CD14-positive monocyte (primary cell): ENCODE measurements around the gene GYPC. TPM values are rescaled to one million over a fixed set of nuclear protein-coding genes. Genes with fewer than 3 reads are reported as not detected.

Experiments used
- DNase-seq, 3 donors: peaks; one replicate each; pipeline ENCODE4 v3.0.0-alpha.2; 2011 to 2022
- H2AFZ ChIP-seq: 2 replicates; pipeline ENCODE4 v1.6.0; 2012; ENCODE audit warnings: mild to moderate bottlenecking, low read depth, low read length, inconsistent platforms; ENCODE audit not compliant: insufficient read depth, poor library complexity, severe bottlenecking
- H3K27ac ChIP-seq, 2 donors: 1 replicate in 1 of 2; 2 replicates in 1 of 2; pipeline ENCODE4 v1.5.1; 2012 to 2013; ENCODE audit warnings: low read length in 2 of 2, control low read depth in 1 of 2, inconsistent platforms in 1 of 2, low read depth in 1 of 2, mild to moderate bottlenecking in 1 of 2
- H3K27me3 ChIP-seq, 2 donors: one replicate each; pipeline versions ENCODE4 v1.6.0 to v1.6.1; 2011 to 2013; ENCODE audit warnings: low read length in 2 of 2; ENCODE audit not compliant: control insufficient read depth in 2 of 2, insufficient read depth in 2 of 2
- H3K36me3 ChIP-seq, 2 donors: replicated peaks in 1 of 2; 1 replicate in 1 of 2; 2 replicates in 1 of 2; pipeline versions ENCODE4 v1.5.1 to v1.6.1; 2012 to 2013; ENCODE audit warnings: low read length in 2 of 2, control low read depth in 1 of 2, inconsistent platforms in 1 of 2, mild to moderate bottlenecking in 1 of 2; ENCODE audit not compliant: insufficient read depth in 2 of 2, control insufficient read depth in 1 of 2
- H3K4me1 ChIP-seq, 2 donors: 1 replicate in 1 of 2; 2 replicates in 1 of 2; pipeline versions ENCODE4 v1.5.1 to v1.6.1; 2012 to 2013; ENCODE audit warnings: low read length in 2 of 2, control low read depth in 1 of 2, inconsistent platforms in 1 of 2, mild to moderate bottlenecking in 1 of 2, moderate library complexity in 1 of 2; ENCODE audit not compliant: insufficient read depth in 2 of 2, control insufficient read depth in 1 of 2
- H3K4me2 ChIP-seq: replicated peaks from 2 replicates; pipeline ENCODE3; 2012; ENCODE audit warnings: low read length, moderate library complexity, mild to moderate bottlenecking; ENCODE audit not compliant: poor library complexity, severe bottlenecking; ENCODE audit errors: extremely low read depth
- H3K4me3 ChIP-seq, 3 experiments: fragments of 200-600 bp in 1 of 3; sonication (generic) in 1 of 3; replicated peaks in 1 of 3; 1 replicate in 2 of 3; 2 replicates in 1 of 3; pipeline ENCODE4 v1.5.1; 2011 to 2013; ENCODE audit warnings: low read length in 3 of 3, mild to moderate bottlenecking in 3 of 3, control low read depth in 2 of 3, low read depth in 2 of 3, inconsistent platforms in 1 of 3, moderate library complexity in 1 of 3
- H3K79me2 ChIP-seq: 2 replicates; pipeline ENCODE4 v1.6.0; 2012; ENCODE audit warnings: mild to moderate bottlenecking, control low read depth, inconsistent platforms, low read length, moderate library complexity; ENCODE audit not compliant: insufficient read depth
- H3K9ac ChIP-seq: 2 replicates; pipeline ENCODE4 v1.6.0; 2017; ENCODE audit warnings: low read length, mild to moderate bottlenecking; ENCODE audit not compliant: insufficient read depth, poor library complexity, severe bottlenecking
- H3K9me3 ChIP-seq, 2 donors: replicated peaks in 1 of 2; 1 replicate in 1 of 2; 2 replicates in 1 of 2; pipeline versions ENCODE4 v1.5.1 to v1.6.1; 2012 to 2013; ENCODE audit warnings: low read length in 2 of 2, control low read depth in 1 of 2; ENCODE audit not compliant: control insufficient read depth in 1 of 2, insufficient read depth in 1 of 2
- H4K20me1 ChIP-seq: 2 replicates; pipeline ENCODE4 v1.6.0; 2012; ENCODE audit warnings: mild to moderate bottlenecking, low read length, control low read depth, moderate library complexity; ENCODE audit not compliant: insufficient read depth
- H3K27ac Mint-ChIP-seq, 7 donors: one replicate each; pipeline ENCODE4 v1.8.0; 2020; ENCODE audit warnings: mild to moderate bottlenecking in 7 of 7, mixed read lengths in 7 of 7, moderate library complexity in 6 of 7, inconsistent platforms in 2 of 7
- H3K27me3 Mint-ChIP-seq, 3 donors: one replicate each; pipeline ENCODE4 v1.8.0; 2021 to 2022; ENCODE audit warnings: low read depth in 3 of 3, mild to moderate bottlenecking in 3 of 3, mixed read lengths in 3 of 3, moderate library complexity in 3 of 3, inconsistent platforms in 1 of 3
- H3K36me3 Mint-ChIP-seq, 2 donors: one replicate each; pipeline ENCODE4 v1.8.0; 2020; ENCODE audit warnings: mixed read lengths in 2 of 2, inconsistent platforms in 1 of 2, mild to moderate bottlenecking in 1 of 2
- H3K4me1 Mint-ChIP-seq: one replicate; pipeline ENCODE4 v1.8.0; 2020; ENCODE audit warnings: mild to moderate bottlenecking, mixed read lengths
- H3K4me3 Mint-ChIP-seq, 2 donors: one replicate each; pipeline ENCODE4 v1.8.0; 2020; ENCODE audit warnings: mild to moderate bottlenecking in 2 of 2, mixed read lengths in 2 of 2, moderate library complexity in 1 of 2
- H3K9me3 Mint-ChIP-seq, 7 donors: one replicate each; pipeline ENCODE4 v1.8.0; 2020 to 2022; ENCODE audit warnings: mixed read lengths in 7 of 7, mild to moderate bottlenecking in 6 of 7, moderate library complexity in 6 of 7, inconsistent platforms in 2 of 7
- WGBS: methylation state at CpG from one replicate; pipeline ENCODE4 v1.1.5; 2013; ENCODE audit warnings: missing lambda C conversion rate; ENCODE audit not compliant: insufficient coverage; 5-methylcytosine and 5-hydroxymethylcytosine counted together
- intact Hi-C, 2 donors: fragments of 100-400 bp; cut with micrococcal nuclease; formaldehyde crosslinking; loops; one replicate each; pipeline versions ENCODE4 v1.15.0 to v1.15.1; 2023
- polyA plus RNA-seq, 3 donors: library from polyadenylated mRNA; depleted of rRNA in 1 of 3; unstranded in 2 of 3; stranded (reverse) in 1 of 3; fragments of 300-500 nt in 2 of 3; fragments of >200 nt in 1 of 3; fragmentation: Illumina TruSeq in 2 of 3; gene quantifications; 1 replicate in 2 of 3; 2 replicates in 1 of 3; pipeline ENCODE4 v1.2.3, GENCODE V29; 2012 to 2021
- small RNA-seq: library from RNA; depleted of rRNA; stranded (forward); fragments of <200 nt; gene quantifications from one replicate; pipeline ENCODE3, GENCODE V24; 2012; ENCODE audit warnings: low read depth; ENCODE audit not compliant: insufficient read length
- TF ChIP-seq, protein P1 (sequence below): fragments of 200-600 bp; IDR thresholded peaks from one replicate; pipeline ENCODE4 v1.8.0; 2022; ENCODE audit warnings: antibody characterized with exemption, mild to moderate bottlenecking

Gene GYPC
- polyA plus RNA-seq, 3 donors: 20.0 to 36.1 (median 21.7) TPM

DNA sequence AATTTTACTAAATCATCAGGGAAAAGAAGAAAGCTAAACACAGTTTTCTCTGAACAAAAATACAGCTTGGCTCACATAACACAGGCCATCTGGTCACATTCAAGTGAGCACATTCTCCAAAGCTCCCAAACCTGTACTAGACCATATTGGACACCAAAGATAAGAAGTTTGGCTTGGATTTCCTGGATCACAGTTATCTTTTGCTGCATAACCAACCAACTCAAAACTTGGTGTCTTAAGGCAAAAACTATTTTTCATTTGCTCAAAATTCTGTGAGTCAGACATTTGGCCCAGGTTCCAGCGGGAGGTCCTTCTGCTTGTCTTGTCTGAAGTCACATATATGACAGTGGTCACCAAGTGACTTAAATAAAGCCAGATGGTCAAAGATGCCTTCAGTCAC, 83.2 kb downstream of the GYPC start:
- TF ChIP-seq, protein P1, sequence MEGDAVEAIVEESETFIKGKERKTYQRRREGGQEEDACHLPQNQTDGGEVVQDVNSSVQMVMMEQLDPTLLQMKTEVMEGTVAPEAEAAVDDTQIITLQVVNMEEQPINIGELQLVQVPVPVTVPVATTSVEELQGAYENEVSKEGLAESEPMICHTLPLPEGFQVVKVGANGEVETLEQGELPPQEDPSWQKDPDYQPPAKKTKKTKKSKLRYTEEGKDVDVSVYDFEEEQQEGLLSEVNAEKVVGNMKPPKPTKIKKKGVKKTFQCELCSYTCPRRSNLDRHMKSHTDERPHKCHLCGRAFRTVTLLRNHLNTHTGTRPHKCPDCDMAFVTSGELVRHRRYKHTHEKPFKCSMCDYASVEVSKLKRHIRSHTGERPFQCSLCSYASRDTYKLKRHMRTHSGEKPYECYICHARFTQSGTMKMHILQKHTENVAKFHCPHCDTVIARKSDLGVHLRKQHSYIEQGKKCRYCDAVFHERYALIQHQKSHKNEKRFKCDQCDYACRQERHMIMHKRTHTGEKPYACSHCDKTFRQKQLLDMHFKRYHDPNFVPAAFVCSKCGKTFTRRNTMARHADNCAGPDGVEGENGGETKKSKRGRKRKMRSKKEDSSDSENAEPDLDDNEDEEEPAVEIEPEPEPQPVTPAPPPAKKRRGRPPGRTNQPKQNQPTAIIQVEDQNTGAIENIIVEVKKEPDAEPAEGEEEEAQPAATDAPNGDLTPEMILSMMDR: no peak
- no peak overlapping the region for H3K27ac Mint-ChIP-seq
- intact Hi-C loops: no loop called here
- Histone ChIP-seq H2AFZ (no peak overlapping the region), H3K4me2 (no peak overlapping the region), H3K4me3 (no peak overlapping the region), H3K9me3 (peaks cover 0 to 4% of the 10 kb centered on the region in 2 donors), H3K9ac (no peak overlapping the region), H3K4me1 (no peaks in the 10 kb centered on the region), H3K27me3 (no peaks in the 10 kb centered on the region), H3K36me3 (no peaks in the 10 kb centered on the region), H3K27ac (no peak overlapping the region), H3K79me2 (no peaks in the 10 kb centered on the region), H4K20me1 (no peaks in the 10 kb centered on the region)
- peaks cover 0 to 3% (median 1%) of the 10 kb centered on the region in 3 donors for H3K27me3 Mint-ChIP-seq
- H3K36me3 Mint-ChIP-seq: no peaks in the 10 kb centered on the region
- 100% methylated on average over 1 of the region's 1 CpG for WGBS
- no peak for DNase-seq
- H3K9me3 Mint-ChIP-seq: peaks cover 0 to 10% (median 5%) of the 10 kb centered on the region in 7 donors
- H3K4me1 Mint-ChIP-seq: peaks cover 8% of the 10 kb centered on the region
- H3K4me3 Mint-ChIP-seq: no peak overlapping the region

DNA sequence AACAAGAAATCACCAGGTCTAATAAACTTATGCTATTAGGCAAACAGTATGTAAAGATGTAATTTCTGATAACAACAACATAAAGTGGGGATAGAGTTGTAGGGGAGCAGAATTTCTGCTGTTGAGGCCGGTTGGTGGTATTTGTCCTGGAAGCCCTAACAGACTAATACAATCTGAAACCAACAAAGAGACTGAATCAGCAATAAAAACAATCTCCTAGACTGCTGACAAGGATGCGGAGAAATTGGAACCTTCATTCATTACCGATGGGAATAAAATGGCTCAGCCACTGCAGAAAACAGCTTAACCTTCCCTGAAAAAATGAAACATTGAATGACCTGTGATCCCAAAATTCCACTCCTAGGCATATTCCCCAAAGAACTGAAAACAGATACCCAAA, 88.7 kb downstream of the GYPC start:
- DNase-seq: no peak
- no peak overlapping the region for H3K9ac ChIP-seq
- 95% methylated on average over 2 of the region's 3 CpGs for WGBS

More for the DNA sequence above, 88.7 kb downstream of the GYPC start:
- no peak overlapping the region for H2AFZ ChIP-seq
- H3K9me3 ChIP-seq: peaks cover 0 to 4% of the 10 kb centered on the region in 2 donors
- H4K20me1 ChIP-seq: no peaks in the 10 kb centered on the region
- no peaks in the 10 kb centered on the region for H3K27me3 ChIP-seq
- Mint-ChIP-seq H3K27me3 (peaks cover 0 to 1% (median 1%) of the 10 kb centered on the region in 3 donors), H3K4me3 (no peak overlapping the region), H3K9me3 (peaks cover 0 to 10% (median 4%) of the 10 kb centered on the region in 7 donors), H3K4me1 (no peaks in the 10 kb centered on the region), H3K27ac (no peak overlapping the region), H3K36me3 (no peaks in the 10 kb centered on the region)
- no peaks in the 10 kb centered on the region for H3K79me2 ChIP-seq
- no peaks in the 10 kb centered on the region for H3K36me3 ChIP-seq
- no peak overlapping the region for H3K27ac ChIP-seq
- TF ChIP-seq, protein P1: no peak
- intact Hi-C loops: no loop called here
- H3K4me1 ChIP-seq: no peaks in the 10 kb centered on the region
- no peak overlapping the region for H3K4me3 ChIP-seq
- H3K4me2 ChIP-seq: no peak overlapping the region

Small RNA genes within 50 kb of the gene (small RNA-seq; reads per million reads assigned to genes)
- not detected for gene RNU6-675P

Other genes starting within 250 kb of the GYPC start
- not detected for gene TEX51, start 242.7 kb downstream of the GYPC start, polyA plus RNA-seq